GM21381 (cell line): ENCODE measurements around the gene SV2C.
"Not testable (repeated sequence)": the region's sequence is repeated elsewhere in the genome, so short reads cannot be mapped to it uniquely, and the experiment has no call there.

Experiments used
- ATAC-seq: cut with Tn5 transposase; IDR thresholded peaks from one replicate; pipeline ENCODE4 v1.9.1; 2021; ENCODE audit warnings: mild to moderate bottlenecking, moderate library complexity; ENCODE audit not compliant: unreplicated experiment

The SV2C gene

GRCh38 chr5:76199336-76200318 is 116.4 kb downstream of the SV2C start:
- ATAC-seq: no peak

- no peak for ATAC-seq
Measured at GRCh38 chr5:76202182-76202581, 119.0 kb downstream of the SV2C start.

GRCh38 chr5:76204191-76204590 is 121.0 kb downstream of the SV2C start:
- ATAC-seq: no peak

GRCh38 chr5:76204713-76205112 is 121.5 kb downstream of the SV2C start:
- ATAC-seq: no peak

- ATAC-seq: no peak
Measured at GRCh38 chr5:76207120-76207519, 123.9 kb downstream of the SV2C start.

- ATAC-seq: no peak
Measured at GRCh38 chr5:76209297-76209696, 126.1 kb downstream of the SV2C start.

GRCh38 chr5:76210946-76211345 is 127.8 kb downstream of the SV2C start:
- no peak for ATAC-seq

GRCh38 chr5:76213858-76214257 is 130.7 kb downstream of the SV2C start:
- ATAC-seq: no peak

- ATAC-seq: no peak
Measured at GRCh38 chr5:76216748-76217147, 133.6 kb downstream of the SV2C start.

GRCh38 chr5:76219636-76220035 is 136.5 kb downstream of the SV2C start:
- no peak for ATAC-seq

- no peak for ATAC-seq
Measured at GRCh38 chr5:76221311-76221710, 138.1 kb downstream of the SV2C start.

- ATAC-seq: no peak
Measured at GRCh38 chr5:76222318-76222717, 139.1 kb downstream of the SV2C start.

- no peak for ATAC-seq
Measured at GRCh38 chr5:76223696-76224095, 140.5 kb downstream of the SV2C start.

GRCh38 chr5:76224898-76225297 is 141.7 kb downstream of the SV2C start:
- ATAC-seq: no peak

- no peak for ATAC-seq
Measured at GRCh38 chr5:76225336-76225735, 142.2 kb downstream of the SV2C start.

GRCh38 chr5:76229900-76230299 is 146.7 kb downstream of the SV2C start:
- no peak for ATAC-seq

GRCh38 chr5:76230711-76231285 is 147.6 kb downstream of the SV2C start:
- ATAC-seq: no peak

GRCh38 chr5:76234665-76235064 is 151.5 kb downstream of the SV2C start:
- ATAC-seq: no peak

GRCh38 chr5:76236684-76237083 is 153.5 kb downstream of the SV2C start:
- ATAC-seq: no peak

- ATAC-seq: no peak
Measured at GRCh38 chr5:76240336-76240735, 157.2 kb downstream of the SV2C start.

GRCh38 chr5:76242155-76242554 is 159.0 kb downstream of the SV2C start:
- not testable (repeated sequence) for ATAC-seq

GRCh38 chr5:76245590-76245989 is 162.4 kb downstream of the SV2C start:
- ATAC-seq: no peak
